HG03135 (cell line): ENCODE results near the gene SYNE1.

ENCODE experiments used
- ATAC-seq: cut with Tn5 transposase; IDR thresholded peaks from one replicate; pipeline ENCODE4 v1.9.1; 2021; ENCODE audit warnings: mild to moderate bottlenecking, moderate library complexity; ENCODE audit not compliant: unreplicated experiment

The SYNE1 gene

DNA sequence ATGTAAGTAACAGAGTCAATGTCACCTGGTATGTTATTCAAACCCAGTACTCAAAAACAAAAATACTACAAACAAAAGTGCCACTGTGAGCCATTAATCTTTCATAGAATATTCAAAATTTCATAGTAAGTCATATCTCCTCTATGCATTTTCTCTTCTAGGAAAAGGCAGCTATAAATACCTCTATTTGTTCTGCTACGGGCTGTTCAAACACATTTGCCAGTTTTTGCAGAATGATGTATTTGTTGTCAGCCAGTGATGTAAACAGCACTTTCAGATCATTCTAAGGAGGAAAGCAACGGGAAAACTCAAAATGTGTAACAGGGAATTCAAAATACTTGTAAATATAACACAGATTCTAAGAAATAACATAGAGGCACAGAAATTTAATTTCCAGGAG lies 388.2 kb downstream of the SYNE1 start:
- no peak for ATAC-seq

DNA sequence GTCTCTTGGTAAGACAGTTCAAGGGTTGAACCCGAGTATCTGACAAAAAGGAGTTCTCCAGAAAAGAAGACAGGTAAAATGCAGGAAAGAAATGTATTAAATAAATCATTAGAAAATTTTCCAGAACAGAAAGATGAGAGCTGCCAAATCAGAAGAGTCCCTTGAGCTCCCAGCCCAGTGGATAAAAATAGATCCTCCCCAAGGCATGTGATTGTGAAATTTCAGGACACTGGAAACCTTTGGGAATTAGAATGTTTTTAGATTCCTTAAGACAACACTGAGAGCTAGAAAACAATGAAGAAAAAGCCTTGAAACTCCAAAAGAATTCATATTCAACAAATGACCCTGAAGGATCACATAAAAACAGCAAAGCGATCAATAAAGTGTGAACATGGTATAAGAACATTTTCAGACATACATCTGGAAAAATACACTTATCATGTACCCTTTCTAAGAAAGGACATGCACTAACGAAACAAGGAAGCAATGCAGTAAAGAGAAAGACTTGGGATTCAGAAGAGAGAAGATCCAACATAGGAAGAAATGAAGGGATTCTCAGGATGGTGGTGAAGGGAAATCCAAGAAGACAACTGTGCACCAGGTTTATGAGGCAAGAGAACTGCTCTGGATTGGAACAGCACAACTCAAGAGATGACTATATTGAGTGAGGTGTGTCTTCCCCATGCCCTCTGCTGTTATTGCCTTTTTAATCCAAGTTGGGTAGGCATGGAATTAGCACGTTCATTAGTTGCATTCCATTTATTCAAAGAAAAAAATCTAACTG lies 390.4 kb downstream of the SYNE1 start:
- no peak for ATAC-seq

- no peak for ATAC-seq
These were observed 392.0 kb downstream of the SYNE1 start for GRCh38 chr6:152244998-152245630.

DNA sequence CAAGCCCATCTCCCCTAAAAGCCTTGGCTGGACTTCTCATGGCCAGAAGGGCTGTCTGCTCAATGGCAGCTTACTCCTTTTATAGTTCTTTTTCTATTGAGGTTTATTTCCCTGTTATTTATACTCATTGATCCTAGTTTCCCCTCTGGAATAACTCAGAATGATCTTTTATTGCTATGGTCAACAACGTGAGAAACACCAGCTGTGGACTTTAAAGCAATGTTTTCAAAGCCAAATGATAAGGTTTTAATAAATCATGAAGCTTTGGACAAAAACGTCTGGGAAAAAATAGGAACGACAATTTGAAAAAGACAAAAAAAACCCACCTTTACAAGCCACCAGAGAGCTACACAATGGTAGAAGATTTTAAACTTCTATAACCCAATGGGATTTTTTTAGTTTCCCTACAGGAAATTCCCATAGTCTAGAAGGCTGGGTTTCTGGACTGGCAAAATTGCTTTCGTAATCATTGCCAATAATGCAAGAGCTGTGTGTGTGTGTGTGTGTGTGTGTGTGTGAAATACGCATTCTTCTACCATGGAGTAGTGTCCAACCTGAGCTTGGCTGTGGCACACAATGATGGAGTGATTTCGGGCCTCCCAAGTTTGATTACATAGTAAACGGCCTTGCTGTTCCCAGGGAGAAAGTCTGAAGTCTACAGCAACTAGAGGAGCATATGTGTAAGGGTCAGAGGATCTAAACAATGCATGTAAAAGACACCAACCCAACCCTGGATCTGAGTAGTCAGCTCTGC lies 396.0 kb downstream of the SYNE1 start:
- ATAC-seq: no peak

DNA sequence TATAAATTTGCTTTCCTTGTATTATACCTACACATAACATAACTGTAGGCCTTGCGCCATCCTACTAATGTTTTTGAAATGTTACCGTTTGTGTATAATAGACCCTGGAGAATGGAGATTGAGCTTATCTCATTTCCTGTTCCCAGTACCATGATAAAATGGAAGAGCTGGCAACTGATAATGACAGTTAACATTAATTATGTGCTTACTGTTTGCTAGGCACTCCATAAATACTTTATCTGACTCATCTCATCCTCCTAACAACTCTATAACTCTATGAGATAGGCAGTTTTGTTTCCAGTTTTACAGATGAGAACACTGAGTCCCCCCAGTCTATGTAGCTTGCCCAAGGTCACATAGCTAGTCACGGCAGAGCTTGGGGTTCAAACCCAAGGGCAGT lies 396.7 kb downstream of the SYNE1 start:
- ATAC-seq: no peak

DNA sequence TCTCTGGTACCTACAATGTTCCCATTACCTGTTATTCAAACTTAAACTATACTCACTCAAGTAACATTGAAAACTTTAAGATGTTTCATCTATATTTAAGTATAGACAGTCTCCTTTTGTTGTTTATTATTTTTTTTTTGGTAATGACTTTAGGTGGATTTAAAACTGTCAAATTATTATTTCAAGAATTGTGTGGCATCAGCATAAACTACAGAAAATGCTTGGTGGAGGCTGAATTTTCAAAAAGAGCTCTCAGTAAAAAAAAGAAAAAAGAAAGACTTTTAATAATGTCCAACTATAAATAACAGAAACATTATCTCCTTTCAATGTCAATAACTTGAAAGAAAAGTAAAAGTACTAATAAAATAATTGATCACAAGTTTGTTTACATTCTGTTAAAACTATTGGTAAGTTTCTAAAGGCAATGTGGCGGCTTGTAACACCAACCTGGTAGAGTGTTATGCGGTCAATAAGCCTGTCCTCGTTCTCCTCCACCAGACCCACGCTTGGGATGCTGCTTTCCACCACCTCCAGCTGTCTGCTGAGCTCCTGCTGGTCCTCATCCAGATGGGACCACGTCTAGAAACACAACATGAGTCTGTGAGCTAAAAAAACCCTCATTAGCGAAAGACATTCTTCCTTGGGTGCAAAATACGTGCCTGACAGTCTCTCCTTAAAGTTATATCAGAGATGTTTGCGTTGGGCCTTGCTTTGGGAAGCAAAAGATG lies 400.6 kb downstream of the SYNE1 start:
- ATAC-seq: no peak

DNA sequence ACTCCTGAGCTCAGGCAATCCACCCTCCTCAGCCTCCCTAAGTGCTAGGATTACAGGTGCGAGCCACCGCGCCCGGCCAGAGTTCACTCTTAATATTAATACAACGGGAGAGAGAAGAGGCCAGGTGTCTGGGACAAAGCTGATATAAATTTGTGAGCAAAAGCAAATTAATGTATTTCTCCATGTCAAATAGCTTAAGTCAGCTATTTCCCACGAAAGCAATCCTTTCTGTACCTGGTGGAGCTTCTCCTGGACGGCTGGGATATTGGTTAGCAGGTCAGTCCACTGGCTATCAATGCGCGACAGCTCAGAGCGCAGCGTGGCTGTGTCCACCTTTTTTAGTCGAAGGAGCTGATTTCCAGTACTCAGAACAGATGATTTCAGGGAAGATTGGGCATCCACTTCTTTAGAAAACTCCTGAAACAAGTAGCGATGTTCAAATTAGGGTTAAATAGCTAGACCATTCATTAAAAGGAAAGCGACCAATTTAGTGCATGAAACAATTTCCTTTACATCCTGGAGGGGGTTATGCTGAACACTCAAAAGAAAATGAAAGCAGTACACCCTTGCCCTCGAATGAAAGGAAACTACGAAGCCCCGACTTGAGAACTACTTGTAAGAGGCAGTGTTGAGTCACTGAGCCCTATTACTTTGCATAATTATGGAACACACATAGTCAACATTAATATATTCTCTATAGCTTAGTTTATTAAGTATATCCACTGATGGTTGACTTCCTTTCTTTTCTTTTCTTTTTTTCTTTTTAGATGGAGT lies 403.4 kb downstream of the SYNE1 start:
- ATAC-seq: no peak

GRCh38 chr6:152232501-152233151 lies 404.5 kb downstream of the SYNE1 start:
- ATAC-seq: no peak

GRCh38 chr6:152229330-152229729 lies 407.8 kb downstream of the SYNE1 start:
- no peak for ATAC-seq

GRCh38 chr6:152226119-152226518 lies 411.0 kb downstream of the SYNE1 start:
- no peak for ATAC-seq

- no peak for ATAC-seq
These were observed 411.8 kb downstream of the SYNE1 start for GRCh38 chr6:152225241-152225934.

GRCh38 chr6:152223636-152224035 lies 413.5 kb downstream of the SYNE1 start:
- ATAC-seq: no peak

DNA sequence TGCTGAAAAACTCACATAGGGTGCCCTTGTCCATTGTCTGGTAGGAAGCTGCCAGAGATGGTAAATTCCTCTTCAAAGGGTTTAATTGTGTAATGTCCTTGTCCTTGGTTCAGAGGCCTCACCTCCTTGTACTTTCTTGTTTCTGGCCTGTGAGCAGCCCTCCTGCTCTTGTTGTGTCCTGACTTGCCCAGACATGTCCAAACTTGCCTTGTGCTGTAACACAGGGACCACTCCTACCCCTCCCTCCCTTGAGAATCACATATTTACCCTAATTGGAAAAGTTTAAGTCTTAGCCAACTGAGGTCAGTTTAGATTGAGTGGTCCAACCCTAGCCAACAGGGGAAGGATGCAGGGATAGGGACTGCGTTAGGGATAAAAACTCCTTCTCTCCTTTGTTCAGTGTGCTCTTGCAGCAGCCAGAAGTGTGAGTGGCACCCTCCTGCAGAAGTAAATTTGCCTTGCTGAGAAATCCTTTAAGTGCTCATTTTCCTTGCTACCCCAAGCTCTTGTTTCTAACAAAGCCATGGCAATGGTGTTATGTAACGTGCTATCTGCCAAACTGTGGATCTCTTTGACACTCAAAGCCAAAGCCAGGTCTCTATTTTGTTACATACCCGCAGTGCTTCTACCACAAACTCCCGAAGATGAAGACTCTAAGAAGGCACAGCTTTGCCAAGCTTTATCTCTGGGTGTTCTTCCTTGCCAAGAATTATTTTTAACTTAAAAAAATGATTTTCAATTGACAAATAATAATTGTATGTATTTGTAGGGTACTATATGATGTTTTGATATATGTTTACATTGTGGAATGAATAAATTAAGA lies 415.1 kb downstream of the SYNE1 start:
- ATAC-seq: no peak

- no peak for ATAC-seq
These were observed 416.4 kb downstream of the SYNE1 start for GRCh38 chr6:152220786-152221185.

DNA sequence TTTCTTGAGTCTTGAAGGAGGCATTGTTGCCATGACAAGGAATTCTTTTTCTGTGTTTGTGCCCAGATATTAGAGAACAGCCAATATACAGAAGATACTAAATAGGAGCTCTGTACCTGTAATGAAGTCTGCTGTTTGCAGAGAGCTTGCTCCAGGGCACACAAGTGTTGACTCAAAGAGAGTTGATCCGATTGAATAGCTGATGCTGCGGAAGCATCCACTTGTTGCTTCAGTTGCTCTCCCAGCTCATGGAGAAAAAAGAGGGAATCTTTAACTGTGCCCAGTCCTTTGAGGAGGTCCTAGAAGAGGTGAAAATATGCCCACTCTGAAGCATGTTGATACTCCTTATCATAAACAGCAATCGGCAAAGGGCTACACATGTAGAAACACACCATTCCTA lies 418.3 kb downstream of the SYNE1 start:
- ATAC-seq: no peak

- ATAC-seq: no peak
These were observed 424.7 kb downstream of the SYNE1 start for GRCh38 chr6:152212437-152212836.

GRCh38 chr6:152209211-152209610 lies 428.0 kb downstream of the SYNE1 start:
- no peak for ATAC-seq

DNA sequence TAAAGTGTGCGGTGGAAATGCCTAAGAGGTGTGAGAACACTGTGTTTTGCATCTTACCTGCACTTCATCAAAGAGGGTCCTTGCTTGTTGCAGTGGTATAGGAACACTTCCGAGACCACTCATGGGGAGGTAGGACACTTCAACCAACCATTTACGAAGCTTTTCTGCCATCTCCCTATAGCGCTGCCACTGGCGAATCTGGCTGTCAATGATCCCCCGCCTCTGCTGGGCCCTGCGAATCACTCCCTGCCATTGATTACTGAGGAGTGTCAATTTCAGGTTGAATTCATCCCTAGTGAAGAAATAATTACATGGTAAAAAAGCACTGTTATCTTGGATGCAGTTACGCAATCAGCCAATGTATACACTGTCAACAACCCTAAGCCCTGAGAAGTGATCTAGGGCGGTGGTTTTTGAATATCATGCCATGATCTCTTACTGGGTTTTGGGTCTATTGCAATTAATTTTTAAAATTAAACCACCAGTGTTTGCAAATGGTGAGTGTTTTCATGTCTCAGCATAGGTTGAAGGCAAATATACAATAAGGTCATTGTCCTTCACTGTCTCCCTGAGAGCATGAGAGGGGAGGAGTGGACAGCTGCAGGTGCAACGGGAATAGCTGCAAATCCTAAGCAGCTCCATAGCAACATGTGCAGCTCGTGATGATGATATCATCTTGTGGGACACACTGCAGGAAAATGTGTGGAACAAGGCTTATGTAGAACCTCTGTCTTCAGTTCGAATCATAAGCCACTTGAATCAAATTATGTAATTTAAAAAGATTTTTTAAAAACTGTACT lies 429.0 kb downstream of the SYNE1 start:
- ATAC-seq: no peak
